Progenitor cell of endocrine pancreas (in vitro differentiated cells): Measurements from ENCODE around the gene SLC39A11. TPM values are rescaled to one million over a fixed set of nuclear protein-coding genes. Genes with fewer than 3 reads are reported as not detected.

ENCODE experiments used
- DNase-seq: peaks from one replicate; pipeline ENCODE4 v3.0.0; 2021; ENCODE audit warnings: low spot score; ENCODE audit not compliant: unreplicated experiment
- H3K27ac Mint-ChIP-seq: 2 replicates; pipeline ENCODE4 v1.8.0; 2021; ENCODE audit warnings: mild to moderate bottlenecking, moderate library complexity, mixed read lengths
- H3K27me3 Mint-ChIP-seq: 2 replicates; pipeline ENCODE4 v1.8.0; 2021; ENCODE audit warnings: mixed read lengths
- H3K36me3 Mint-ChIP-seq: 2 replicates; pipeline ENCODE4 v1.8.0; 2022; ENCODE audit warnings: mixed read lengths; ENCODE audit not compliant: insufficient read depth
- H3K4me1 Mint-ChIP-seq: 2 replicates; pipeline ENCODE4 v1.8.0; 2021; ENCODE audit warnings: low read depth, mixed read lengths
- H3K4me3 Mint-ChIP-seq: 2 replicates; pipeline ENCODE4 v1.8.0; 2021; ENCODE audit warnings: low read depth, mild to moderate bottlenecking, moderate library complexity, mixed read lengths
- H3K9me3 Mint-ChIP-seq: 2 replicates; pipeline ENCODE4 v1.8.0; 2021; ENCODE audit warnings: low read depth, mixed read lengths
- total RNA-seq: library from RNA; stranded (reverse); gene quantifications from 2 replicates; pipeline ENCODE4 v1.2.1, GENCODE V29; 2021
- TF ChIP-seq, protein P1 (sequence below): fragments of 200-600 bp; sonication (generic); IDR thresholded peaks from one replicate; pipeline ENCODE4 v1.5.0; 2021; ENCODE audit warnings: antibody characterized with exemption, mild to moderate bottlenecking; ENCODE audit not compliant: unreplicated experiment

Gene SLC39A11
- total RNA-seq, 1 donor from 2014 or later = 20.5 TPM

DNA sequence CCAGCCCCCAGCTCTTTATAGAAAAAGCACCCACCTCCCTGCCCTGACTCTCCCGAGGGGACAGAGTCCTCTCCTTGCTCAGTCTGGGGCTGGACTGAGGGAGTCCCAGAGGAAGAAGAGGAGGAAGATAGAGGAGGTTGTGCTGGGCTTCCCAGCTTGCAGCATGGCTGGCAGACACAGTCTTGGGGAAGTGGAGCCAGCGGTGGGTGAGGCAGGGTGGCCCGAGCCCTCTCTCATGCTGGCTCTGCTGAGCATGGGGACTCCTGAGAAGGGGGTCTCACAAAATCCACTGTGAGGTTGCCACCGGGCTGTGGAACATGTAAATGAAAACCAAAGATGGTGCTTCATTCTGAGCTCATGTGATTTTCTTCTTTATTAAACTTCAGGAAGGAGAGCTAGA, 398.5 kb downstream of the SLC39A11 start:
- TF ChIP-seq, protein P1, sequence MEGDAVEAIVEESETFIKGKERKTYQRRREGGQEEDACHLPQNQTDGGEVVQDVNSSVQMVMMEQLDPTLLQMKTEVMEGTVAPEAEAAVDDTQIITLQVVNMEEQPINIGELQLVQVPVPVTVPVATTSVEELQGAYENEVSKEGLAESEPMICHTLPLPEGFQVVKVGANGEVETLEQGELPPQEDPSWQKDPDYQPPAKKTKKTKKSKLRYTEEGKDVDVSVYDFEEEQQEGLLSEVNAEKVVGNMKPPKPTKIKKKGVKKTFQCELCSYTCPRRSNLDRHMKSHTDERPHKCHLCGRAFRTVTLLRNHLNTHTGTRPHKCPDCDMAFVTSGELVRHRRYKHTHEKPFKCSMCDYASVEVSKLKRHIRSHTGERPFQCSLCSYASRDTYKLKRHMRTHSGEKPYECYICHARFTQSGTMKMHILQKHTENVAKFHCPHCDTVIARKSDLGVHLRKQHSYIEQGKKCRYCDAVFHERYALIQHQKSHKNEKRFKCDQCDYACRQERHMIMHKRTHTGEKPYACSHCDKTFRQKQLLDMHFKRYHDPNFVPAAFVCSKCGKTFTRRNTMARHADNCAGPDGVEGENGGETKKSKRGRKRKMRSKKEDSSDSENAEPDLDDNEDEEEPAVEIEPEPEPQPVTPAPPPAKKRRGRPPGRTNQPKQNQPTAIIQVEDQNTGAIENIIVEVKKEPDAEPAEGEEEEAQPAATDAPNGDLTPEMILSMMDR = no peak
- Mint-ChIP-seq H3K4me3 (no peak overlapping the region), H3K9me3 (no peaks in the 10 kb centered on the region), H3K27ac (no peak overlapping the region), H3K27me3 (peaks cover 3% of the 10 kb centered on the region), H3K36me3 (no peaks in the 10 kb centered on the region), H3K4me1 (peaks cover 12% of the 10 kb centered on the region)
- DNase-seq = no peak

DNA sequence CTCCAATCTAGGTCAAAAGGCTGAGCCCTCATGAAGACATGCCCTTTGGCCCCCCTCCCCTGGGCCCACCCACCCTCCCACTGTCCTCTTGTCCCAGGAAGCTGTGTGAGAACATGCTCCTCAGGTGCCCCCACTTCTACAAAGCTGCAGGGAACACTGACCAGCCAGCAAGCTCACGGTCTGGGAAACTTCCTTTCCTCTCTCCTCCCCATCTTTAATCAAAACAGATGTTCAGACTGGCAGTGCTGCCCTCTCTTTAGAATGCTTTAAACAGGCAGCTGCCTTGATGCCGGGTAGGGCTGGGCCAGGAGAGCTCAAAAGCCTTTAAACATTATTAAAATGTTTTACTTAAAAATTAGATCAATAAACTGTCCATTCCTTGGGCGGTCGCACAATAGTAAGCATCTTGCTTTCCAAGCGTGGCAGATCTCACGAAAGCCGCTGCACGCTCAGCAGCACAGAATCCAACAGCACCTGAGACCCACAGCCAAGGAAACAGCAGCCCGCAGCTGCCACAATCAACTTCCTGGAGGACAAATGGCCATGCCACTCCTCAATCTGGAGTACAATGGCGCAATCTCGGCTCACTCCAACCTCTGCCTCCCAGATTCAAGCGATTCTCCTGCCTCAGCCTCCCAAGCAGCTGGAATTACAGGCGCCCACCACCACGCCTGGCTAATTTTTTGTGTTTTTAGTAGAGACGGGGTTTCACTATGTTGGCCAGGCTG, 399.2 kb downstream of the SLC39A11 start:
- Mint-ChIP-seq H3K4me3 (no peak overlapping the region), H3K27ac (no peak overlapping the region), H3K36me3 (no peaks in the 10 kb centered on the region), H3K9me3 (no peaks in the 10 kb centered on the region), H3K4me1 (peaks cover 11% of the 10 kb centered on the region), H3K27me3 (peaks cover 3% of the 10 kb centered on the region)
- TF ChIP-seq, protein P1 = no peak
- no peak for DNase-seq

DNA sequence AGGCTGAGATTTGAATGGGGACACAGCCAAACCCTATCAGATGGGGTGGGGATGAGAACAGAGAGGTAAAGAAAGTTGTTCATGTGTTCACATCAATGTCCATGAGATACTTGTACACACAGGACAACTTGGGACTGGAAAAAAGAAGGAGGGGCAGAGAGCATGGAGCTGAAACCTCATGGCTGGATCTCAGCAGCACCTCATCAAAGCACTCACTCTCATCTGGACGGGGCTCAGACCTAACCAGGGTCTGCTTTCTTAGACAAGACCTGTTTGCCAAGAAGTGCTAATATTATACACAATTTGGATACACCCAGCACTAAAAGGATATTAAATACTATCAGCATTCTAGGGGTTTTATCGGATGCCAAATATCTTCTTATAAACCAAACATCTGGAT, 399.8 kb downstream of the SLC39A11 start:
- TF ChIP-seq, protein P1 = no peak
- no peak overlapping the region for H3K4me3 Mint-ChIP-seq
- H3K9me3 Mint-ChIP-seq = no peaks in the 10 kb centered on the region
- H3K27me3 Mint-ChIP-seq = peaks cover 3% of the 10 kb centered on the region
- no peak overlapping the region for H3K27ac Mint-ChIP-seq
- DNase-seq = no peak
- peaks cover 5% of the 10 kb centered on the region for H3K4me1 Mint-ChIP-seq
- no peaks in the 10 kb centered on the region for H3K36me3 Mint-ChIP-seq

DNA sequence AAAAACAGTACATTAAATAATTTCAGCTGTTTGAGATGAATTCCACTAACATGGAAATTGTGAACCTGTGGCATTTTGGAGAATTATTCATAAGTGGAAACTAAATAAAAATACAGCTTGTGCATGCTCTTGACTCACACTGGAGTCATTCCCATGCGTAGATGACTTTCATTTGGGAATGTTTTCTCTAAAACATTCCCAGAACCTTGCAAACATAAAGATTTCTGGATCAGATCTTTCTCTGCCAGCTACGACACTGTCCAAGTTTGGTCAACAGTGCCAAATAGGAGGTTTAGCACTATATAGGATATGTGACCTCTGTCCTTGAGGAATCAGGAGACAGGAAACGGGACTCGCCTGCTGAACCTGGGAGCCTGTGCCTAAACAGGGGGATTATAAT, 400.9 kb downstream of the SLC39A11 start:
- Mint-ChIP-seq H3K9me3 (no peaks in the 10 kb centered on the region), H3K27me3 (peaks cover 3% of the 10 kb centered on the region), H3K27ac (no peak overlapping the region), H3K4me3 (no peak overlapping the region), H3K36me3 (no peaks in the 10 kb centered on the region), H3K4me1 (peaks cover 3% of the 10 kb centered on the region)
- DNase-seq = no peak
- TF ChIP-seq, protein P1 = no peak

DNA sequence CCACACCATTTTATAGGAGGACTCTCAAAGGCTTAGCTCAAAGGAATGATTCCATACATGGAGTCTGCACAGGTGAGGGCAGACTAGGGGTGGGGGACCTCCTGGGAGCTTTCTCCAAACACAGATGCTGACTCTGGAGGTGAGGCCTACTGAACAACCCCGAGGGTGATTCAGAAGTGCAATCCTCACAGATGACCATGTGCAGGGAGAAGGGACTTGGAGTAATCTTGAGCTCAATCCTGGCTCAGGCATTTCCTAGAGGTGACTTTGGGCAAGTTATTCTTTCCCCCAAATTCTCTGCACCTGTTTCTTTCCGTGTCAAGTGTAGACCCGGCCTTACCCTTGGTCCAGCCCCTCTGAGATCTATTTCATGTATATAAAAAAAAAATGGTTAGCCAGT, 401.5 kb downstream of the SLC39A11 start:
- TF ChIP-seq, protein P1 = no peak
- peaks cover 7% of the 10 kb centered on the region for H3K4me1 Mint-ChIP-seq
- H3K36me3 Mint-ChIP-seq = no peaks in the 10 kb centered on the region
- no peak overlapping the region for H3K4me3 Mint-ChIP-seq
- no peaks in the 10 kb centered on the region for H3K9me3 Mint-ChIP-seq
- no peak overlapping the region for H3K27ac Mint-ChIP-seq
- peaks cover 3% of the 10 kb centered on the region for H3K27me3 Mint-ChIP-seq
- DNase-seq = no peak
